Liver (tissue), 9 donors: ENCODE data around the gene TMTC2. TPM values are rescaled to one million over a fixed set of nuclear protein-coding genes. Genes with fewer than 3 reads are reported as not detected.

ENCODE experiments used
- DNase-seq: peaks from one replicate; pipeline ENCODE4 v3.0.0-alpha.2; 2017; ENCODE audit warnings: low spot score
- H3K27ac ChIP-seq, 2 donors: one replicate each; pipeline ENCODE4 v1.7.0; 2013; ENCODE audit warnings: inconsistent platforms in 2 of 2, low read length in 2 of 2, control low read depth in 1 of 2, low read depth in 1 of 2, mild to moderate bottlenecking in 1 of 2
- H3K27me3 ChIP-seq, 4 donors: one replicate each; pipeline versions ENCODE4 v1.6.1 to v1.7.0; 2013; ENCODE audit warnings: low read length in 3 of 4, inconsistent platforms in 1 of 4, mild to moderate bottlenecking in 1 of 4, moderate library complexity in 1 of 4; ENCODE audit not compliant: control insufficient read depth in 4 of 4, insufficient read depth in 4 of 4
- H3K36me3 ChIP-seq, 4 donors: one replicate each; pipeline versions ENCODE4 v1.6.1 to v1.7.0; 2013; ENCODE audit warnings: low read length in 3 of 4, mild to moderate bottlenecking in 3 of 4, low read depth in 1 of 4, moderate library complexity in 1 of 4; ENCODE audit not compliant: control insufficient read depth in 4 of 4, insufficient read depth in 3 of 4
- H3K4me1 ChIP-seq, 4 donors: one replicate each; pipeline versions ENCODE4 v1.6.1 to v1.7.0; 2013; ENCODE audit warnings: low read length in 3 of 4, mild to moderate bottlenecking in 3 of 4, moderate library complexity in 1 of 4; ENCODE audit not compliant: control insufficient read depth in 4 of 4, insufficient read depth in 4 of 4
- H3K4me3 ChIP-seq, 3 donors: one replicate each; pipeline versions ENCODE4 v1.6.1 to v1.7.0; 2013; ENCODE audit warnings: low read length in 3 of 3, control low read depth in 1 of 3, low read depth in 1 of 3, mild to moderate bottlenecking in 1 of 3
- H3K9ac ChIP-seq, 2 donors: one replicate each; pipeline ENCODE4 v1.7.0; 2013; ENCODE audit warnings: low read length in 2 of 2, mild to moderate bottlenecking in 2 of 2, moderate library complexity in 2 of 2, control low read depth in 1 of 2, low read depth in 1 of 2
- H3K9me3 ChIP-seq, 4 donors: one replicate each; pipeline versions ENCODE4 v1.6.1 to v1.7.0; 2013; ENCODE audit warnings: low read length in 3 of 4; ENCODE audit not compliant: control insufficient read depth in 4 of 4
- CTCF ChIP-seq: fragments of 150-350 bp; IDR thresholded peaks from 2 replicates; pipeline ENCODE4 v1.5.1; 2017; ENCODE audit warnings: improper control_type of control experiment, low read depth, low read length; ENCODE audit not compliant: missing input control
- EGR1 ChIP-seq, 2 donors: IDR thresholded peaks; 2 replicates each; pipeline ENCODE4 v1.6.1; 2016 to 2018; ENCODE audit warnings: antibody characterized with exemption in 2 of 2, low read depth in 2 of 2
- FOXA2 ChIP-seq: IDR thresholded peaks from 2 replicates; pipeline ENCODE4 v1.6.1; 2016; ENCODE audit warnings: antibody characterized with exemption
- GABPA ChIP-seq, 2 donors: IDR thresholded peaks in 1 of 2; conservative IDR thresholded peaks in 1 of 2; 2 replicates each; pipeline ENCODE4 v1.6.1; 2016; ENCODE audit warnings: antibody characterized with exemption in 2 of 2, mild to moderate bottlenecking in 1 of 2, moderate library complexity in 1 of 2
- HNF4A ChIP-seq, 2 donors: conservative IDR thresholded peaks; 2 replicates each; pipeline ENCODE4 v1.6.1; 2016; ENCODE audit warnings: antibody characterized with exemption in 2 of 2, mild to moderate bottlenecking in 2 of 2
- HNF4G ChIP-seq: IDR thresholded peaks from 2 replicates; pipeline ENCODE4 v1.6.1; 2016; ENCODE audit warnings: antibody characterized with exemption
- JUND ChIP-seq, 2 donors: IDR thresholded peaks; 2 replicates each; pipeline ENCODE4 v1.6.1; 2016; ENCODE audit warnings: antibody characterized with exemption in 2 of 2
- NR2F2 ChIP-seq: IDR thresholded peaks from 2 replicates; pipeline ENCODE4 v1.6.1; 2016; ENCODE audit warnings: antibody characterized with exemption
- REST ChIP-seq: IDR thresholded peaks from 2 replicates; pipeline ENCODE4 v1.6.1; 2016; ENCODE audit warnings: antibody characterized with exemption, mild to moderate bottlenecking
- RXRA ChIP-seq, 2 donors: IDR thresholded peaks; 2 replicates each; pipeline ENCODE4 v1.6.1; 2017 to 2018; ENCODE audit warnings: antibody characterized with exemption in 2 of 2, mild to moderate bottlenecking in 1 of 2
- TAF1 ChIP-seq: conservative IDR thresholded peaks from 2 replicates; pipeline ENCODE4 v1.6.1; 2016; ENCODE audit warnings: antibody characterized with exemption, mild to moderate bottlenecking
- YY1 ChIP-seq: IDR thresholded peaks from 2 replicates; pipeline ENCODE4 v1.6.1; 2016; ENCODE audit warnings: antibody characterized with exemption, mild to moderate bottlenecking
- WGBS: extraction: QIAGEN DNeasy Blood & Tissue Kit; methylation state at CpG from one replicate; pipeline ENCODE4 v1.1.7; 2013; 5-methylcytosine and 5-hydroxymethylcytosine counted together
- polyA plus RNA-seq, 2 donors: library from polyadenylated mRNA; stranded (reverse) in 1 of 2; unstranded in 1 of 2; fragments of 200-250 nt in 1 of 2; fragments of >200 nt in 1 of 2; fragmentation: Nextera tagmentation in 1 of 2; extraction: Ambion mirVana in 1 of 2; gene quantifications; one replicate each; pipeline versions ENCODE4 v1.2.1 to v1.2.3, GENCODE V29; 2013 to 2015
- total RNA-seq, 2 donors: library from RNA; depleted of rRNA; stranded (reverse); fragments of >200 nt; gene quantifications; one replicate each; pipeline ENCODE4 v1.2.3, GENCODE V29; 2014
- TF ChIP-seq, protein P1 (sequence below): IDR thresholded peaks from 2 replicates; pipeline ENCODE4 v1.6.1; 2016; ENCODE audit warnings: antibody characterized with exemption
- TF ChIP-seq, protein P2 (sequence below): IDR thresholded peaks from 2 replicates; pipeline ENCODE4 v1.6.1; 2016; ENCODE audit warnings: antibody characterized with exemption
- TF ChIP-seq, protein P3 (sequence below): IDR thresholded peaks from 2 replicates; pipeline ENCODE4 v1.6.1; 2016; ENCODE audit warnings: antibody characterized with exemption
- donor health status: healthy.
- donor health status: healthy.
- donor health status: healthy.
- donor health status: healthy.
- donor health status: healthy.

TMTC2 gene
- total and polyA plus RNA-seq, 4 donors, result 0.36 to 3.0 (median 0.61) TPM

- H3K27me3 ChIP-seq, result no peaks in the 10 kb centered on the region
- DNase-seq, result no peak
- 79% methylated on average over 6 of the region's 6 CpGs for WGBS
- H3K4me1 ChIP-seq, result no peaks in the 10 kb centered on the region
- peak; percentile 83 for TF ChIP-seq REST
- TF ChIP-seq HNF4A (conservative IDR thresholded peaks at IDR 0.05), result no peak
- H3K27ac ChIP-seq, result no peak overlapping the region
- H3K4me3 ChIP-seq, result no peak overlapping the region
- no peak overlapping the region for H3K9ac ChIP-seq
- no peaks in the 10 kb centered on the region for H3K36me3 ChIP-seq
- no peaks in the 10 kb centered on the region for H3K9me3 ChIP-seq
Measured at GRCh38 chr12:82867762-82868500, 181.2 kb downstream of the TMTC2 start.

DNA sequence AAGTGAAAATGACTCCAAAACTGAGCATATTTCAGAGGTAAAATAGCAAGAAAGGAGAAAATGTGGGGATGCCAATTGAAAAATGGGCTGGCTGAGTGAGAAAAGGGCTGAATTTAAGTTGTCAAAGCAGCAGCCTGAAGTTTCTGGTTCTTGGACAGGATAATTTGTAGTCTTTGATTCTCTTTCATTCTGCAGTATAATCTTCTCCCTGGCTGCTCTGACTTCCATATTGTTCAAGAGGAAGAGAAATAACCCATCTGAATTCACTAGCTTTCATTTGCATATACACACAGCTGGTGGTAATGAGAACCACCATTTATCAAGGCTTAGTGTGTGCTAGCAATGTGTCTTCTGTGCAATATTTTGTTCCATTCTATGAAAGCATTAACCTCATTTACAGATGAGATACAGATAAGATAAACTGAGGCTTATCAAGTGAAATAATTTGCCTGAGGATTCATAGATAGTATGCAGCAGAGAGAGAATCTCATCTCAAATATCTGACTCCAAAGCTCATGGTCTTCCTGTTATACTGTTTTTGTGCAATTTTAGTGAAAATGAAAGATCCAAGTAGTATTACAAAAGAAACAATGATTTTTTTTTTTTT lies 184.2 kb downstream of the TMTC2 start:
- Histone ChIP-seq H3K4me3 (no peak overlapping the region), H3K4me1 (no peaks in the 10 kb centered on the region), H3K27ac (no peak overlapping the region), H3K27me3 (no peaks in the 10 kb centered on the region), H3K9me3 (no peaks in the 10 kb centered on the region), H3K9ac (no peak overlapping the region), H3K36me3 (no peaks in the 10 kb centered on the region)
- TF ChIP-seq FOXA2 (no peak), EGR1 (IDR thresholded peaks at IDR 0.05; ENCODE audit: low read depth in 2 of 2) (no peak), HNF4G (no peak), REST (no peak)
- no peak for DNase-seq

GRCh38 chr12:82872088-82872487 lies 185.4 kb downstream of the TMTC2 start:
- H3K27ac ChIP-seq, result no peak overlapping the region
- H3K9ac ChIP-seq, result no peak overlapping the region
- no peak for DNase-seq
- no peak overlapping the region for H3K4me3 ChIP-seq
- no peaks in the 10 kb centered on the region for H3K4me1 ChIP-seq
- no peaks in the 10 kb centered on the region for H3K27me3 ChIP-seq
- WGBS, result 90% methylated on average over 2 of the region's 2 CpGs
- no peaks in the 10 kb centered on the region for H3K9me3 ChIP-seq
- H3K36me3 ChIP-seq, result no peaks in the 10 kb centered on the region
- TF ChIP-seq YY1, result no peak
- TF ChIP-seq FOXA2, result no peak
- TF ChIP-seq, protein P1, sequence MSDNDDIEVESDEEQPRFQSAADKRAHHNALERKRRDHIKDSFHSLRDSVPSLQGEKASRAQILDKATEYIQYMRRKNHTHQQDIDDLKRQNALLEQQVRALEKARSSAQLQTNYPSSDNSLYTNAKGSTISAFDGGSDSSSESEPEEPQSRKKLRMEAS, result no peak
- TF ChIP-seq TAF1, result no peak
- TF ChIP-seq, protein P2, sequence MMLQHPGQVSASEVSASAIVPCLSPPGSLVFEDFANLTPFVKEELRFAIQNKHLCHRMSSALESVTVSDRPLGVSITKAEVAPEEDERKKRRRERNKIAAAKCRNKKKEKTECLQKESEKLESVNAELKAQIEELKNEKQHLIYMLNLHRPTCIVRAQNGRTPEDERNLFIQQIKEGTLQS, result no peak
- TF ChIP-seq RXRA (IDR thresholded peaks at IDR 0.05), result no peak
- no peak for TF ChIP-seq GABPA (IDR thresholded peaks at IDR 0.05 in 1 of 2, conservative IDR thresholded peaks at IDR 0.05 in 1 of 2)
- TF ChIP-seq, protein P3, sequence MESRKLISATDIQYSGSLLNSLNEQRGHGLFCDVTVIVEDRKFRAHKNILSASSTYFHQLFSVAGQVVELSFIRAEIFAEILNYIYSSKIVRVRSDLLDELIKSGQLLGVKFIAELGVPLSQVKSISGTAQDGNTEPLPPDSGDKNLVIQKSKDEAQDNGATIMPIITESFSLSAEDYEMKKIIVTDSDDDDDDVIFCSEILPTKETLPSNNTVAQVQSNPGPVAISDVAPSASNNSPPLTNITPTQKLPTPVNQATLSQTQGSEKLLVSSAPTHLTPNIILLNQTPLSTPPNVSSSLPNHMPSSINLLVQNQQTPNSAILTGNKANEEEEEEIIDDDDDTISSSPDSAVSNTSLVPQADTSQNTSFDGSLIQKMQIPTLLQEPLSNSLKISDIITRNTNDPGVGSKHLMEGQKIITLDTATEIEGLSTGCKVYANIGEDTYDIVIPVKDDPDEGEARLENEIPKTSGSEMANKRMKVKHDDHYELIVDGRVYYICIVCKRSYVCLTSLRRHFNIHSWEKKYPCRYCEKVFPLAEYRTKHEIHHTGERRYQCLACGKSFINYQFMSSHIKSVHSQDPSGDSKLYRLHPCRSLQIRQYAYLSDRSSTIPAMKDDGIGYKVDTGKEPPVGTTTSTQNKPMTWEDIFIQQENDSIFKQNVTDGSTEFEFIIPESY, result no peak
- TF ChIP-seq JUND (IDR thresholded peaks at IDR 0.05), result no peak
- TF ChIP-seq CTCF, result no peak
- TF ChIP-seq NR2F2, result no peak
- no peak for TF ChIP-seq EGR1 (IDR thresholded peaks at IDR 0.05; ENCODE audit: low read depth in 2 of 2)
